H1 (cell line): ENCODE results near the gene ING5. TPM values are rescaled to one million over a fixed set of nuclear protein-coding genes. Genes with fewer than 3 reads are reported as not detected.

Experiments
- CTCF ChIA-PET: fragments of 300-600 bp; sonication (Branson Sonifier 250); formaldehyde crosslinking; loops from one replicate; lab custom pipeline; 2021; ENCODE audit not compliant: partially characterized antibody; lab: Charles Lee
- POLR2A ChIA-PET: fragments of 300-600 bp; sonication (Branson Sonifier 250); formaldehyde crosslinking; loops from one replicate; lab custom pipeline; 2021; ENCODE audit warnings: inconsistent platforms; ENCODE audit not compliant: partially characterized antibody; lab: Charles Lee
- DNase-seq, 2 experiments: peaks; one replicate each; pipeline versions ENCODE4 v3.0.0 to v3.0.0-alpha.2; 2010 to 2022; ENCODE audit warnings: low spot score in 2 of 2, low read depth in 1 of 2, mixed read lengths in 1 of 2
- FAIRE-seq: peaks from 2 replicates; lab custom pipeline; 2011; peaks lifted over from hg19 to GRCh38; lab: Jason Lieb, UNC
- H2AFZ ChIP-seq: 2 replicates; pipeline ENCODE4 v1.8.1; 2012; ENCODE audit warnings: low read length, inconsistent platforms
- H2AK5ac ChIP-seq: 2 replicates; pipeline ENCODE4 v1.6.1; 2013; ENCODE audit warnings: low read depth, low read length
- H2BK120ac ChIP-seq: replicated peaks from 2 replicates; pipeline ENCODE3; 2013; ENCODE audit warnings: low read depth, low read length, inconsistent platforms
- H2BK12ac ChIP-seq: 2 replicates; pipeline ENCODE4 v1.6.1; 2013; ENCODE audit warnings: low read depth, low read length
- H2BK15ac ChIP-seq: 2 replicates; pipeline ENCODE4 v1.6.1; 2013; ENCODE audit warnings: low read length
- H2BK20ac ChIP-seq: 2 replicates; pipeline ENCODE4 v1.6.1; 2013; ENCODE audit warnings: low read length
- H2BK5ac ChIP-seq: 2 replicates; pipeline ENCODE4 v1.6.1; 2013; ENCODE audit warnings: low read depth, low read length
- H3K14ac ChIP-seq: 2 replicates; pipeline ENCODE4 v1.6.1; 2013; ENCODE audit warnings: inconsistent platforms; ENCODE audit not compliant: insufficient read length
- H3K18ac ChIP-seq: 2 replicates; pipeline ENCODE4 v1.6.1; 2013; ENCODE audit warnings: low read length; ENCODE audit errors: extremely low read depth
- H3K23ac ChIP-seq: 2 replicates; pipeline ENCODE4 v1.6.1; 2013; ENCODE audit warnings: inconsistent platforms; ENCODE audit not compliant: insufficient read length
- H3K23me2 ChIP-seq: 2 replicates; pipeline ENCODE4 v1.6.1; 2013; ENCODE audit warnings: low read depth, low read length
- H3K27ac ChIP-seq: 2 replicates; pipeline ENCODE4 v1.6.1; 2011; ENCODE audit warnings: low read depth, low read length, inconsistent platforms
- H3K27me3 ChIP-seq, 4 experiments: replicated peaks in 1 of 4; 1 replicate in 1 of 4; 2 replicates in 3 of 4; pipeline versions ENCODE4 v1.6.1 to v1.8.1; 2011 to 2013; ENCODE audit warnings: low read length in 3 of 4, mild to moderate bottlenecking in 3 of 4, inconsistent platforms in 2 of 4, mixed read lengths in 2 of 4, moderate library complexity in 1 of 4; ENCODE audit not compliant: control insufficient read depth in 3 of 4, insufficient read depth in 3 of 4; ENCODE audit errors: extremely low read depth in 1 of 4
- H3K36me3 ChIP-seq, 4 experiments: 2 replicates each; pipeline versions ENCODE4 v1.6.1 to v1.8.1; 2011 to 2013; ENCODE audit warnings: mild to moderate bottlenecking in 4 of 4, low read length in 3 of 4, moderate library complexity in 2 of 4, control low read depth in 1 of 4, inconsistent platforms in 1 of 4; ENCODE audit not compliant: insufficient read depth in 4 of 4, control insufficient read depth in 2 of 4
- H3K4ac ChIP-seq: replicated peaks from 2 replicates; pipeline ENCODE3; 2013; ENCODE audit warnings: low read length, low read depth, mixed read lengths, inconsistent platforms; ENCODE audit not compliant: insufficient read length
- H3K4me1 ChIP-seq, 4 experiments: replicated peaks in 1 of 4; 1 replicate in 1 of 4; 2 replicates in 3 of 4; pipeline versions ENCODE4 v1.6.1 to v1.8.1; 2011 to 2013; ENCODE audit warnings: low read length in 3 of 4, inconsistent platforms in 2 of 4, mixed read lengths in 1 of 4; ENCODE audit not compliant: insufficient read depth in 4 of 4, control insufficient read depth in 3 of 4
- H3K4me2 ChIP-seq, 2 experiments: 2 replicates each; pipeline versions ENCODE4 v1.6.1 to v1.8.1; 2011 to 2013; ENCODE audit warnings: low read depth in 2 of 2, low read length in 2 of 2, control low read depth in 1 of 2, inconsistent platforms in 1 of 2, mild to moderate bottlenecking in 1 of 2; ENCODE audit not compliant: insufficient read depth in 1 of 2
- H3K4me3 ChIP-seq, 4 experiments: fragments of 200-600, 300-600 bp in 1 of 4; sonication (generic), shearing (Covaris generic), sonication (Bioruptor Twin) in 1 of 4; 2 replicates each; pipeline versions ENCODE4 v1.5.1 to v1.8.1; 2011 to 2016; ENCODE audit warnings: low read length in 4 of 4, low read depth in 3 of 4, control low read depth in 2 of 4, inconsistent platforms in 2 of 4, mild to moderate bottlenecking in 2 of 4, mixed read lengths in 1 of 4, moderate library complexity in 1 of 4; ENCODE audit not compliant: insufficient read depth in 2 of 4; ENCODE audit errors: extremely low read depth in 1 of 4
- H3K56ac ChIP-seq: replicated peaks from 2 replicates; pipeline ENCODE3; 2013; ENCODE audit warnings: low read depth, mild to moderate bottlenecking, mixed read lengths, low read length, inconsistent platforms; ENCODE audit not compliant: insufficient read length
- H3K79me1 ChIP-seq: 2 replicates; pipeline ENCODE4 v1.6.1; 2013; ENCODE audit warnings: low read depth, low read length, control low read depth
- H3K79me2 ChIP-seq, 2 experiments: 2 replicates each; pipeline versions ENCODE4 v1.6.1 to v1.8.1; 2012 to 2013; ENCODE audit warnings: low read length in 2 of 2, mild to moderate bottlenecking in 2 of 2, inconsistent platforms in 1 of 2; ENCODE audit not compliant: insufficient read depth in 2 of 2, control insufficient read depth in 1 of 2
- H3K9ac ChIP-seq, 4 experiments: replicated peaks in 1 of 4; 1 replicate in 1 of 4; 2 replicates in 3 of 4; pipeline versions ENCODE4 v1.6.1 to v1.8.1; 2011 to 2013; ENCODE audit warnings: low read depth in 3 of 4, low read length in 3 of 4, control low read depth in 2 of 4, mild to moderate bottlenecking in 2 of 4, moderate library complexity in 2 of 4, inconsistent platforms in 1 of 4; ENCODE audit errors: extremely low read depth in 1 of 4
- H3K9me3 ChIP-seq, 2 experiments: 2 replicates each; pipeline versions ENCODE4 v1.6.1 to v1.8.1; 2012 to 2013; ENCODE audit warnings: mild to moderate bottlenecking in 2 of 2, moderate library complexity in 2 of 2, control low read depth in 1 of 2, inconsistent platforms in 1 of 2, low read depth in 1 of 2, low read length in 1 of 2, mixed read lengths in 1 of 2; ENCODE audit not compliant: insufficient read depth in 2 of 2
- H4K20me1 ChIP-seq, 2 experiments: replicated peaks in 1 of 2; 2 replicates each; pipeline versions ENCODE3 to v1.8.1; 2011 to 2013; ENCODE audit warnings: inconsistent platforms in 2 of 2, low read length in 2 of 2, mild to moderate bottlenecking in 1 of 2; ENCODE audit not compliant: insufficient read depth in 2 of 2, control insufficient read depth in 1 of 2
- H4K5ac ChIP-seq: 2 replicates; pipeline ENCODE4 v1.6.1; 2013; ENCODE audit warnings: low read length, low read depth, mixed read lengths, inconsistent platforms; ENCODE audit not compliant: insufficient read length
- H4K8ac ChIP-seq: 2 replicates; pipeline ENCODE4 v1.8.0; 2013; ENCODE audit warnings: mild to moderate bottlenecking, moderate library complexity, low read length, inconsistent platforms; ENCODE audit not compliant: insufficient read depth; ENCODE audit errors: extremely low read depth
- H4K91ac ChIP-seq: replicated peaks from 2 replicates; pipeline ENCODE3; 2013; ENCODE audit warnings: low read length, mixed read lengths, inconsistent platforms; ENCODE audit not compliant: insufficient read length
- CTCF ChIP-seq, 3 experiments: IDR thresholded peaks; 1 replicate in 2 of 3; 2 replicates in 1 of 3; pipeline versions ENCODE4 v1.5.1 to v1.6.1; 2011; ENCODE audit warnings: low read length in 3 of 3, mild to moderate bottlenecking in 3 of 3, inconsistent platforms in 2 of 3, low read depth in 1 of 3, moderate library complexity in 1 of 3; ENCODE audit not compliant: insufficient read depth in 1 of 3; ENCODE audit errors: control extremely low read depth in 1 of 3
- MAX ChIP-seq: IDR thresholded peaks from 2 replicates; pipeline ENCODE4 v1.6.1; 2012; ENCODE audit warnings: inconsistent platforms
- RAD21 ChIP-seq, 2 experiments: IDR thresholded peaks in 1 of 2; conservative IDR thresholded peaks in 1 of 2; 2 replicates each; pipeline ENCODE4 v1.6.1; 2011; ENCODE audit warnings: low read depth in 2 of 2, low read length in 2 of 2, improper control_type of control experiment in 1 of 2, inconsistent platforms in 1 of 2, mild to moderate bottlenecking in 1 of 2, moderate library complexity in 1 of 2
- SIN3A ChIP-seq, 2 experiments: IDR thresholded peaks in 1 of 2; conservative IDR thresholded peaks in 1 of 2; 2 replicates each; pipeline ENCODE4 v1.6.1; 2011 to 2012; ENCODE audit warnings: low read length in 2 of 2, improper control_type of control experiment in 1 of 2, low read depth in 1 of 2, mild to moderate bottlenecking in 1 of 2
- SRF ChIP-seq: IDR thresholded peaks from 2 replicates; pipeline ENCODE4 v1.6.1; 2011; ENCODE audit warnings: mild to moderate bottlenecking, low read depth, low read length, moderate library complexity
- WGBS, 2 experiments: shearing (Covaris generic) in 1 of 2; methylation state at CpG; one replicate each; pipeline versions ENCODE4 v1.1.6 to v1.1.7; 2013 to 2015; ENCODE audit warnings: low lambda C conversion rate in 2 of 2, mixed read lengths in 2 of 2, inconsistent platforms in 1 of 2, low coverage in 1 of 2, missing lambda C conversion rate in 1 of 2; ENCODE audit not compliant: insufficient replicate concordance in 2 of 2, insufficient coverage in 1 of 2, insufficient read length in 1 of 2; ENCODE audit errors: extremely low coverage in 1 of 2, missing lambda C conversion rate in 1 of 2; 5-methylcytosine and 5-hydroxymethylcytosine counted together
- polyA plus RNA-seq, 7 experiments: library from polyadenylated mRNA; depleted of rRNA in 3 of 7; stranded (reverse) in 5 of 7; unstranded in 2 of 7; fragments of >200 nt in 5 of 7; fragments of 200-250 nt in 2 of 7; gene quantifications; 1 replicate in 5 of 7; 2 replicates in 1 of 7; 4 replicates in 1 of 7; pipeline versions ENCODE4 v1.2.1 to v1.2.3, GENCODE V29; 2011 to 2013; ENCODE audit warnings: missing spikeins in 2 of 7, mixed read lengths in 2 of 7
- total RNA-seq: library from RNA; stranded (reverse); fragmentation: NEBNext Ultra II Directional; extraction: Animal tissue kit (Norgen Biotek cat#: 25700); gene quantifications from 2 replicates; pipeline ENCODE4 v1.2.1, GENCODE V29; 2021

ING5 gene
- total and polyA plus RNA-seq, 2 of the 8 experiments (the other 6 are each of a cell fraction or from before 2014, with no cell fraction given), result 41.5 to 47.4 TPM

GRCh38 chr2:241724259-241724974 is 22.6 kb downstream of the ING5 start:
- no peak overlapping the region for H4K5ac ChIP-seq
- H3K9ac ChIP-seq, result no peak overlapping the region
- H2BK20ac ChIP-seq, result no peak overlapping the region
- no peak overlapping the region for H2BK15ac ChIP-seq
- H4K20me1 ChIP-seq, result peaks cover 3 to 4% of the 10 kb centered on the region in 2 experiments
- FAIRE-seq, result no peak
- H3K27ac ChIP-seq, result no peak overlapping the region
- peak; percentile 76 for TF ChIP-seq MAX
- 0 out of 4 replicates have a peak, but pooled peaks of 1 of the 2 experiments have one; percentile 22 for TF ChIP-seq SIN3A (conservative IDR thresholded peaks at IDR 0.05 in 1 of 2, IDR thresholded peaks at IDR 0.05 in 1 of 2; ENCODE audit: low read depth in 1 of 2, low read length in 2 of 2)
- no peak for TF ChIP-seq SRF
- peak in 2 of 3 experiments; percentile 76 to 86; a peak in 3 of 4 replicates for TF ChIP-seq CTCF (IDR thresholded peaks at IDR 0.05; ENCODE audit: control extremely low read depth in 1 of 3, insufficient read depth in 1 of 3, low read depth in 1 of 3, low read length in 3 of 3)
- TF ChIP-seq RAD21 (IDR thresholded peaks at IDR 0.05 in 1 of 2, conservative IDR thresholded peaks at IDR 0.05 in 1 of 2; ENCODE audit: low read depth in 2 of 2, low read length in 2 of 2), result peak; percentile 72 to 78
- TF ChIP-seq, all 59 proteins: peak for 4
- Histone ChIP-seq H3K4me2 (no peak overlapping the region), H3K9me3 (peaks cover 12 to 16% of the 10 kb centered on the region in 2 experiments), H3K4me1 (no peaks in the 10 kb centered on the region), H4K8ac (no peak overlapping the region), H3K79me1 (no peaks in the 10 kb centered on the region; the same call in 1 of the 2 replicates), H3K4ac (no peak overlapping the region), H3K36me3 (peaks cover 3 to 47% (median 33%) of the 10 kb centered on the region in 4 experiments; a peak in 6 of 8 replicates), H3K4me3 (no peak overlapping the region), H3K14ac (no peak overlapping the region), H3K56ac (no peak overlapping the region), H3K23me2 (no peaks in the 10 kb centered on the region), H4K91ac (no peak overlapping the region), H2BK12ac (no peak overlapping the region), H3K27me3 (no peaks in the 10 kb centered on the region; a peak in 1 of 7 replicates), H2AFZ (no peak overlapping the region), H3K23ac (no peak overlapping the region), H2BK5ac (no peak overlapping the region), H2BK120ac (no peak overlapping the region), H3K79me2 (no peaks in the 10 kb centered on the region), H2AK5ac (no peak overlapping the region), H3K18ac (no peak overlapping the region)
- peak in 1 of 2 experiments; percentile 71 for DNase-seq
- CTCF ChIA-PET, result interaction anchor here (0.5 to 2.8 kb wide), 17 partner anchors 8 to 296 kb away, joined by 3 to 28 read pairs (median 4); partner anchors contain the start of gene D2HGDH
- POLR2A ChIA-PET, result interaction anchor here (10.7 kb wide), 1 partner anchor 22 kb away, joined by 64 read pairs; the partner anchor contains the start of gene ING5
- WGBS, 2 experiments, result 91% methylated on average over 37 of the region's 41 CpGs; no CpG with 5 or more reads in 1 of the 2 experiments
